Thyroid gland (tissue), 4 donors: ENCODE results near the gene AGBL4.

Experiments
- CTCF ChIP-seq, 6 experiments: fragments of 200-600 bp in 3 of 6; fragments of 450-650 bp in 3 of 6; sonication (generic) in 3 of 6; IDR thresholded peaks; one replicate each; pipeline ENCODE4 v1.5.1; 2016 to 2019; ENCODE audit warnings: antibody characterized with exemption in 6 of 6, mild to moderate bottlenecking in 2 of 6, inconsistent platforms in 1 of 6, moderate library complexity in 1 of 6
- POLR2A ChIP-seq, 2 donors: fragments of 450-650 bp; IDR thresholded peaks; one replicate each; pipeline ENCODE4 v1.6.1; 2017; ENCODE audit warnings: antibody characterized with exemption in 2 of 2, mild to moderate bottlenecking in 2 of 2, moderate library complexity in 1 of 2

- TF ChIP-seq CTCF (IDR thresholded peaks at IDR 0.05) = no peak
- no peak for TF ChIP-seq POLR2A (IDR thresholded peaks at IDR 0.05)
Measured at GRCh38 chr1:50027794-50028193, 4.0 kb upstream of the AGBL4 start.
